PC-3 (cell line): Measurements from ENCODE around the gene GSTP1. TPM values are rescaled to one million over a fixed set of nuclear protein-coding genes. Genes with fewer than 3 reads are reported as not detected.

Experiments used
- ATAC-seq: fragments of 200-7000 bp; cut with Tn5 transposase; 2 replicates; pipeline ENCODE4 v1.9.1; 2020; ENCODE audit warnings: mild to moderate bottlenecking, moderate library complexity
- BruUV-seq: library from RNA; stranded (reverse); fragments of 400-500 nt; replicated peaks from 2 replicates; lab custom pipeline; 2021; lab: Mats Ljungman, UMichigan
- CTCF ChIA-PET: fragments of 300-600 bp; sonication (Branson Sonifier 250); formaldehyde crosslinking; loops from one replicate; lab custom pipeline; 2022; ENCODE audit warnings: antibody characterized with exemption; lab: Charles Lee
- POLR2A ChIA-PET: fragments of 300-600 bp; sonication (Branson Sonifier 250); formaldehyde crosslinking; loops from one replicate; lab custom pipeline; 2022; ENCODE audit warnings: antibody characterized with exemption; ENCODE audit not compliant: unreplicated experiment; lab: Charles Lee
- DNase-seq: peaks from one replicate; pipeline ENCODE4 v3.0.0-alpha.2; 2015
- H2AFZ ChIP-seq: fragments of 300-600 bp; sonication (generic); 2 replicates; pipeline ENCODE4 v1.6.0; 2016; ENCODE audit warnings: antibody characterized with exemption, low read length
- H3F3A ChIP-seq: fragments of 300-600 bp; sonication (generic); one replicate; pipeline ENCODE4 v1.6.0; 2017; ENCODE audit warnings: antibody characterized with exemption, low read length, control low read depth, mild to moderate bottlenecking; ENCODE audit not compliant: unreplicated experiment
- H3K27ac ChIP-seq: fragments of 300-600 bp; sonication (generic); 2 replicates; pipeline ENCODE4 v1.5.1; 2016; ENCODE audit warnings: mild to moderate bottlenecking, low read length
- H3K27me3 ChIP-seq: fragments of 300-600 bp; sonication (generic); 2 replicates; pipeline ENCODE4 v1.6.1; 2016; ENCODE audit warnings: low read length, mixed read lengths
- H3K36me3 ChIP-seq: fragments of 300-600 bp; sonication (generic); 2 replicates; pipeline ENCODE4 v1.6.1; 2016; ENCODE audit warnings: low read depth, mixed run types, low read length, mixed read lengths
- H3K4me1 ChIP-seq: fragments of 300-600 bp; sonication (generic); 2 replicates; pipeline ENCODE4 v1.5.1; 2016; ENCODE audit warnings: low read length; ENCODE audit not compliant: insufficient read depth
- H3K4me2 ChIP-seq: fragments of 300-600 bp; sonication (generic); 2 replicates; pipeline ENCODE4 v1.6.0; 2016; ENCODE audit warnings: low read length
- H3K4me3 ChIP-seq: fragments of 300-600 bp; sonication (generic); 2 replicates; pipeline ENCODE4 v1.5.1; 2016; ENCODE audit warnings: mild to moderate bottlenecking, low read length, mixed read lengths
- H3K79me2 ChIP-seq: fragments of 300-600 bp; sonication (generic); 2 replicates; pipeline ENCODE4 v1.6.1; 2017; ENCODE audit warnings: low read length, mixed read lengths
- H3K9ac ChIP-seq: fragments of 300-600 bp; sonication (generic); 2 replicates; pipeline ENCODE4 v1.6.0; 2016; ENCODE audit warnings: mild to moderate bottlenecking, low read length
- H3K9me2 ChIP-seq: fragments of 300-600 bp; sonication (generic); replicated peaks from 2 replicates; pipeline ENCODE4 v1.6.1; 2016; ENCODE audit warnings: mixed run types, low read length, mixed read lengths
- H3K9me3 ChIP-seq: fragments of 300-600 bp; sonication (generic); 2 replicates; pipeline ENCODE4 v1.6.1; 2016; ENCODE audit warnings: low read length, mixed read lengths
- H4K20me1 ChIP-seq: fragments of 300-600 bp; sonication (generic); 2 replicates; pipeline ENCODE4 v1.6.1; 2016; ENCODE audit warnings: low read length, mixed read lengths
- EZH2 ChIP-seq: fragments of 300-600 bp; sonication (generic); IDR thresholded peaks from one replicate; pipeline ENCODE4 v1.6.1; 2017; ENCODE audit warnings: antibody characterized with exemption, mild to moderate bottlenecking, low read length; ENCODE audit not compliant: unreplicated experiment
- EZH2phosphoT487 ChIP-seq: fragments of 300-600 bp; sonication (generic); IDR thresholded peaks from 2 replicates; pipeline ENCODE4 v1.6.1; 2018; ENCODE audit warnings: mild to moderate bottlenecking, antibody characterized with exemption, low read length, borderline replicate concordance
- intact Hi-C: fragments of 100-400 bp; cut with micrococcal nuclease; formaldehyde crosslinking; loops from 2 replicates; pipeline ENCODE4 v1.9.0; 2023
- total RNA-seq: library from RNA; depleted of rRNA; stranded (reverse); fragments of >200 nt; gene quantifications from 2 replicates; pipeline ENCODE4 v1.2.3, GENCODE V29; 2014
- TF ChIP-seq, protein P1 (sequence below): fragments of 300-600 bp; sonication (generic); conservative IDR thresholded peaks from 2 replicates; pipeline ENCODE4 v1.5.1; 2017; ENCODE audit warnings: antibody characterized with exemption, low read depth, mild to moderate bottlenecking, low read length

The GSTP1 gene
- total RNA-seq, 1 experiment from 2014 or later: 1,154 TPM

DNA sequence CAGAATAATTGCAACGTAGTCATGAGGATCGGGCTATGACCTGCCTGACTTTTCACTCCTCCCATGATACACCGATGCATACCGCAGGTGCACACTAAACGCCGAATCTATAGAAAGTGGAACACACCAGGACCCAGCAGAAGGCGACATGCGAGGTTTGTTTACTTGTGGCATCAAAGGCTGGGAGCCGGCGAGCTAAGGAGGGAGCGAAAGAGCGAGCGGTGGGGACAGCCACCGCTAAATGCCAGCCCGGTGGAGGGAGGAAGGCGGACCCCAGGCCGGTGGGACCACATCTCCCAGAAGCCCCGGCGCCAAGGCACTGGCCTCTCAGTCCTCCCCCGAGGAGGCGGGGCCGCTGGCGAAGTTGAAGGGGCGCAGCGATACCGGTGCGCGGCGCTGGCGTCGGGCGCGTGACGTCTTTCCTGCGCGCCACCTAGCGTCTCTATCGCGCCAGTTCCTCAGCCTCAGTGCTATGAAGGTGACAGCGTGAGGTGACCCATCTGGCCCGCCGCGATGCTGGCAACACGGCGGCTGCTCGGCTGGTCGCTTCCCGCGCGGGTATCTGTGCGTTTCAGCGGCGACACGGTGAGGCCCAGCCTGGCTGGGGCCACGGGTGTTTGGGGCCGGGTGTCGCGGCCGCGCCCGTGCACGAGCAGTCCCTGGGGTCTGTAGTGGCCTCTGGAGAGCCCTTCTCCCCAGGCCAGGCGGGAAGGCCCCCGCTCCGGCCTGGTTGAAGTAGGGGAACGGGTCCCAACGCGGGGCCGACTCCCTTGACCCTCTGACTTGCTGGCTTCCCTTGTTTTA, 23.1 kb downstream of the GSTP1 start, which contains the start of gene NDUFV1:
Gene NDUFV1, plus strand, starts transcription at position 445 of the 804 bp plus-strand sequence. Its CDS starts 69 bp downstream, at position 514.
- Histone ChIP-seq H3K9me3 (no peaks in the 10 kb centered on the region), H3K27ac (no peak within 1 kb of the TSS), H3K4me2 (peak within 1 kb of the TSS; percentile 97), H3K9ac (peak within 1 kb of the TSS; percentile 92), H3K9me2 (no peaks in the 10 kb centered on the region), H3K36me3 (peaks cover 24% of the 10 kb centered on the region), H3K4me3 (peak within 1 kb of the TSS; percentile 92), H3K27me3 (no peaks in the 10 kb centered on the region), H2AFZ (peak within 1 kb of the TSS; percentile 95), H4K20me1 (no peaks in the 10 kb centered on the region), H3K4me1 (peaks cover 16% of the 10 kb centered on the region; the same call in 1 of the 2 replicates), H3F3A (no peaks in the 10 kb centered on the region), H3K79me2 (peaks cover 23% of the 10 kb centered on the region)
- intact Hi-C loops: loop anchor here (1.0 kb wide), 2 partner anchors 34 to 98 kb away; partner anchors contain the start of gene CDK2AP2
- ATAC-seq (peak; percentile 99), DNase-seq (peak; percentile 98)
- ChIA-PET POLR2A (no interaction called here), CTCF (no interaction called here)
- BruUV-seq: no TSS peak
- TF ChIP-seq, protein P1, sequence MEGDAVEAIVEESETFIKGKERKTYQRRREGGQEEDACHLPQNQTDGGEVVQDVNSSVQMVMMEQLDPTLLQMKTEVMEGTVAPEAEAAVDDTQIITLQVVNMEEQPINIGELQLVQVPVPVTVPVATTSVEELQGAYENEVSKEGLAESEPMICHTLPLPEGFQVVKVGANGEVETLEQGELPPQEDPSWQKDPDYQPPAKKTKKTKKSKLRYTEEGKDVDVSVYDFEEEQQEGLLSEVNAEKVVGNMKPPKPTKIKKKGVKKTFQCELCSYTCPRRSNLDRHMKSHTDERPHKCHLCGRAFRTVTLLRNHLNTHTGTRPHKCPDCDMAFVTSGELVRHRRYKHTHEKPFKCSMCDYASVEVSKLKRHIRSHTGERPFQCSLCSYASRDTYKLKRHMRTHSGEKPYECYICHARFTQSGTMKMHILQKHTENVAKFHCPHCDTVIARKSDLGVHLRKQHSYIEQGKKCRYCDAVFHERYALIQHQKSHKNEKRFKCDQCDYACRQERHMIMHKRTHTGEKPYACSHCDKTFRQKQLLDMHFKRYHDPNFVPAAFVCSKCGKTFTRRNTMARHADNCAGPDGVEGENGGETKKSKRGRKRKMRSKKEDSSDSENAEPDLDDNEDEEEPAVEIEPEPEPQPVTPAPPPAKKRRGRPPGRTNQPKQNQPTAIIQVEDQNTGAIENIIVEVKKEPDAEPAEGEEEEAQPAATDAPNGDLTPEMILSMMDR: peak; percentile 63
- no peak for TF ChIP-seq EZH2phosphoT487

- Histone ChIP-seq H3K4me3 (peak overlapping the region; percentile 92), H3F3A (no peaks in the 10 kb centered on the region), H3K79me2 (peaks cover 23% of the 10 kb centered on the region), H3K27me3 (no peaks in the 10 kb centered on the region), H2AFZ (peak overlapping the region; percentile 95), H3K4me1 (peaks cover 16% of the 10 kb centered on the region; the same call in 1 of the 2 replicates), H3K9ac (peak overlapping the region; percentile 92), H3K9me3 (no peaks in the 10 kb centered on the region), H3K9me2 (no peaks in the 10 kb centered on the region), H3K36me3 (peaks cover 28% of the 10 kb centered on the region), H3K4me2 (peak overlapping the region; percentile 97), H3K27ac (no peak overlapping the region), H4K20me1 (no peaks in the 10 kb centered on the region)
- intact Hi-C loops: no loop called here
- BruUV-seq: no TSS peak
- ATAC-seq: no peak
- ChIA-PET CTCF (no interaction called here), POLR2A (no interaction called here)
- no peak for DNase-seq
- TF ChIP-seq EZH2phosphoT487: no peak
- TF ChIP-seq EZH2: no peak
- TF ChIP-seq, protein P1: no peak
Observed at GRCh38 chr11:67607507-67607906, 23.9 kb downstream of the GSTP1 start.

DNA sequence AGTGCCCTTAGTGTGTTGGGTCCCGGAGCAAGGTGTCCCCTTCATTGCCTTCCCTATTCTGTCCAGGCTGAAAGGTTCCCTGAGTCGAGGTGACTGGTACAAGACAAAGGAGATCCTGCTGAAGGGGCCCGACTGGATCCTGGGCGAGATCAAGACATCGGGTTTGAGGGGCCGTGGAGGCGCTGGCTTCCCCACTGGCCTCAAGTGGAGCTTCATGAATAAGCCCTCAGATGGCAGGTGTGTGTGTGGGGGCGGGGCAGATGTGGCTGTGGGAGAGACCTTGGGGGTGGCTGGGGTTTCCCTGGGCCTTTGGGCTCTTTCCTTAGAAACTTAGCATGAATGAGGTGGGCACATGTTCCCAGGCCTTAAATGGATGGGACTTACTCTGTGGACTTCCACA, 24.9 kb downstream of the GSTP1 start:
- peak overlapping the region; percentile 97 for H3K4me2 ChIP-seq
- DNase-seq (no peak), ATAC-seq (no peak)
- H3K27ac ChIP-seq: no peak overlapping the region
- H3K9me3 ChIP-seq: no peaks in the 10 kb centered on the region
- no peak overlapping the region for H3K9ac ChIP-seq
- no peaks in the 10 kb centered on the region for H3F3A ChIP-seq
- TF ChIP-seq, protein P1: no peak
- TF ChIP-seq EZH2 (no peak), EZH2phosphoT487 (no peak)
- peaks cover 16% of the 10 kb centered on the region; the same call in 1 of the 2 replicates for H3K4me1 ChIP-seq
- peaks cover 23% of the 10 kb centered on the region for H3K79me2 ChIP-seq
- no peak overlapping the region for H3K4me3 ChIP-seq
- no peak overlapping the region for H2AFZ ChIP-seq
- ChIA-PET CTCF (no interaction called here), POLR2A (no interaction called here)
- no peaks in the 10 kb centered on the region for H3K9me2 ChIP-seq
- intact Hi-C loops: no loop called here
- BruUV-seq: no TSS peak
- no peaks in the 10 kb centered on the region for H3K27me3 ChIP-seq
- peaks cover 28% of the 10 kb centered on the region for H3K36me3 ChIP-seq
- H4K20me1 ChIP-seq: no peaks in the 10 kb centered on the region
